CD8-positive, alpha-beta memory T cell (primary cell): ENCODE data around the gene TXNDC12. TPM values are rescaled to one million over a fixed set of nuclear protein-coding genes. Genes with fewer than 3 reads are reported as not detected.
"Not testable (repeated sequence)": the region's sequence is repeated elsewhere in the genome, so short reads cannot be mapped to it uniquely, and the experiment has no call there.

Source experiments
- CTCF ChIA-PET: fragments of 350-600 bp; sonication (Branson Sonifier 250); formaldehyde crosslinking; loops from one replicate; lab custom pipeline; 2021; ENCODE audit warnings: antibody characterized with exemption; lab: Charles Lee
- POLR2A ChIA-PET: fragments of 350-600 bp; sonication (Branson Sonifier 250); formaldehyde crosslinking; loops from one replicate; lab custom pipeline; 2021; ENCODE audit warnings: antibody characterized with exemption; lab: Charles Lee
- DNase-seq, 5 donors: peaks; one replicate each; pipeline versions ENCODE4 v3.0.0 to v3.0.0-alpha.2; 2020 to 2022; ENCODE audit warnings: mixed read lengths in 1 of 5
- H3K27ac ChIP-seq: one replicate; pipeline ENCODE4 v1.7.0; 2013; ENCODE audit warnings: low read depth, mild to moderate bottlenecking, low read length, moderate library complexity
- H3K27me3 ChIP-seq: 2 replicates; pipeline ENCODE4 v1.7.0; 2013; ENCODE audit warnings: low read length, mild to moderate bottlenecking; ENCODE audit not compliant: insufficient read depth, poor library complexity, severe bottlenecking
- H3K36me3 ChIP-seq: 2 replicates; pipeline ENCODE4 v1.7.0; 2013; ENCODE audit warnings: mild to moderate bottlenecking, low read length, moderate library complexity; ENCODE audit not compliant: insufficient read depth
- H3K4me1 ChIP-seq: 2 replicates; pipeline ENCODE4 v1.7.0; 2013; ENCODE audit warnings: mild to moderate bottlenecking, low read length, moderate library complexity; ENCODE audit not compliant: insufficient read depth
- H3K4me3 ChIP-seq: 2 replicates; pipeline ENCODE4 v1.7.0; 2013; ENCODE audit warnings: mild to moderate bottlenecking, low read length
- H3K9me3 ChIP-seq: 2 replicates; pipeline ENCODE4 v1.7.0; 2013; ENCODE audit warnings: mild to moderate bottlenecking, low read length
- H3K27ac Mint-ChIP-seq, 8 donors: one replicate each; pipeline ENCODE4 v1.8.0; 2020 to 2021; ENCODE audit warnings: mixed read lengths in 8 of 8, mild to moderate bottlenecking in 6 of 8, inconsistent platforms in 3 of 8, moderate library complexity in 3 of 8
- H3K27me3 Mint-ChIP-seq, 2 donors: one replicate each; pipeline ENCODE4 v1.8.0; 2020 to 2021; ENCODE audit warnings: mixed read lengths in 2 of 2, mild to moderate bottlenecking in 1 of 2, moderate library complexity in 1 of 2
- H3K36me3 Mint-ChIP-seq, 3 donors: one replicate each; pipeline ENCODE4 v1.8.0; 2020 to 2021; ENCODE audit warnings: mixed read lengths in 3 of 3, inconsistent platforms in 1 of 3, mild to moderate bottlenecking in 1 of 3
- H3K4me1 Mint-ChIP-seq, 3 donors: one replicate each; pipeline ENCODE4 v1.8.0; 2020 to 2021; ENCODE audit warnings: mixed read lengths in 3 of 3, inconsistent platforms in 1 of 3, mild to moderate bottlenecking in 1 of 3
- H3K4me3 Mint-ChIP-seq, 7 donors: one replicate each; pipeline ENCODE4 v1.8.0; 2020 to 2021; ENCODE audit warnings: mixed read lengths in 7 of 7, mild to moderate bottlenecking in 6 of 7, moderate library complexity in 4 of 7, inconsistent platforms in 2 of 7
- H3K9me3 Mint-ChIP-seq, 5 donors: one replicate each; pipeline ENCODE4 v1.8.0; 2020 to 2022; ENCODE audit warnings: mixed read lengths in 5 of 5, mild to moderate bottlenecking in 3 of 5, moderate library complexity in 2 of 5, inconsistent platforms in 1 of 5
- polyA plus RNA-seq: library from polyadenylated mRNA; unstranded; fragments of 300-500 nt; fragmentation: Illumina TruSeq; gene quantifications from one replicate; pipeline ENCODE4 v1.2.3, GENCODE V29; 2021
- total RNA-seq, 2 experiments: library from RNA; stranded (reverse); gene quantifications; one replicate each; pipeline ENCODE4 v1.2.3, GENCODE V29; 2021

TXNDC12 gene
- total and polyA plus RNA-seq, 3 experiments from 2014 or later = 29.9 to 86.5 (median 34.7) TPM

DNA sequence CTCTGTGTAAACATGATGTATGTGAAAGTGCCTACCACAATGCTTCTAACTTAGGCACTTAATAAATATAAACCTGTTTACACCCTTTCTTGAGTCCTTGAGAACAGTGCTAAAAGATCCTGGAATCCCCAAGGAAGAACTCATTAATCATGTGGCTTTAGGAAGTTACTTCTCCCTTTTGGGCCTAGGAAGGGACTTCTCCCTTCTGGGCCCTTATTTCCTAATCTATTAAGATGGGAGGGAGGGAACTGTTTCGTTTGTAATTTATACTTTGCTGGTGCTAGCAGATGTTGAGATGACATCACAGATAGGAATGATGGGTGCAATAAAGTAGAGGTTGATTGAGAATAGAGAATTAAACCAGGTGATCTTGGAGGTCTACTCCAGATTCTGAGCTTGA is 2.3 kb upstream of the TXNDC12 start:
- Histone ChIP-seq H3K9me3 (no peaks in the 10 kb centered on the region), H3K27ac (peak overlapping the region; percentile 87), H3K36me3 (no peaks in the 10 kb centered on the region), H3K4me3 (peak overlapping the region; percentile 97), H3K4me1 (peaks cover 34% of the 10 kb centered on the region), H3K27me3 (no peaks in the 10 kb centered on the region)
- Mint-ChIP-seq H3K4me1 (peaks cover 49 to 71% (median 71%) of the 10 kb centered on the region in 3 donors), H3K4me3 (peak overlapping the region; percentile 94 to 100 (median 98)), H3K9me3 (no peaks in the 10 kb centered on the region), H3K27me3 (no peaks in the 10 kb centered on the region), H3K27ac (peak overlapping the region; percentile 91 to 100 (median 96)), H3K36me3 (peaks cover 0 to 53% (median 3%) of the 10 kb centered on the region in 3 donors)
- POLR2A ChIA-PET = interaction anchor here (3.7 kb wide), 1 partner anchor 24 kb away, joined by 23 read pairs; the partner anchor contains the start of gene KTI12
- DNase-seq = no peak
- CTCF ChIA-PET = no interaction called here

GRCh38 chr1:52056937-52057231 is 1.9 kb upstream of the TXNDC12 start:
- peak in 1 of 5 donors; percentile 47 for DNase-seq
- no peaks in the 10 kb centered on the region for H3K27me3 Mint-ChIP-seq
- H3K27ac Mint-ChIP-seq = peak overlapping the region; percentile 91 to 100 (median 96)
- H3K9me3 ChIP-seq = no peaks in the 10 kb centered on the region
- peaks cover 34% of the 10 kb centered on the region for H3K4me1 ChIP-seq
- H3K4me1 Mint-ChIP-seq = peaks cover 51 to 75% (median 74%) of the 10 kb centered on the region in 3 donors
- H3K4me3 ChIP-seq = peak overlapping the region; percentile 97
- no peaks in the 10 kb centered on the region for H3K27me3 ChIP-seq
- H3K9me3 Mint-ChIP-seq = no peaks in the 10 kb centered on the region
- H3K36me3 Mint-ChIP-seq = peaks cover 0 to 55% (median 3%) of the 10 kb centered on the region in 3 donors
- H3K27ac ChIP-seq = peak overlapping the region; percentile 87
- CTCF ChIA-PET = interaction anchor here (1.0 kb wide), 1 partner anchor 24 kb away, joined by 3 read pairs; no protein-coding TSS in a partner anchor
- POLR2A ChIA-PET = interaction anchor here (0.6 to 3.7 kb wide), 2 partner anchors 24 to 536 kb away, joined by 3 to 23 read pairs; partner anchors contain the start of gene KTI12
- H3K36me3 ChIP-seq = no peaks in the 10 kb centered on the region
- peak overlapping the region; percentile 94 to 100 (median 98) for H3K4me3 Mint-ChIP-seq

- H3K9me3 ChIP-seq = no peaks in the 10 kb centered on the region
- Mint-ChIP-seq H3K4me3 (peak within 1 kb of the TSS; percentile 94 to 100 (median 98)), H3K36me3 (peaks cover 0 to 56% (median 3%) of the 10 kb centered on the region in 3 donors), H3K4me1 (peaks cover 51 to 79% (median 74%) of the 10 kb centered on the region in 3 donors), H3K9me3 (no peaks in the 10 kb centered on the region), H3K27ac (peak within 1 kb of the TSS; percentile 91 to 100 (median 96)), H3K27me3 (no peaks in the 10 kb centered on the region)
- peak within 1 kb of the TSS; percentile 87 for H3K27ac ChIP-seq
- H3K36me3 ChIP-seq = no peaks in the 10 kb centered on the region
- ChIA-PET CTCF (interaction anchor here (1.0 kb wide), 1 partner anchor 24 kb away, joined by 3 read pairs; no protein-coding TSS in a partner anchor), POLR2A (interaction anchor here (0.6 to 3.7 kb wide), 2 partner anchors 23 to 536 kb away, joined by 3 to 23 read pairs; partner anchors contain the start of gene KTI12)
- peak within 1 kb of the TSS; percentile 97 for H3K4me3 ChIP-seq
- H3K4me1 ChIP-seq = peaks cover 34% of the 10 kb centered on the region
- H3K27me3 ChIP-seq = no peaks in the 10 kb centered on the region
- peak; percentile 87 to 94 (median 90) for DNase-seq
Observed at GRCh38 chr1:52056163-52056936, 1.4 kb upstream of the TXNDC12 start, which contains the start of gene BTF3L4. Gene BTF3L4 (plus strand): TSS chr1:52056295. CDS start chr1:52059848, 3,553 bp downstream.

DNA sequence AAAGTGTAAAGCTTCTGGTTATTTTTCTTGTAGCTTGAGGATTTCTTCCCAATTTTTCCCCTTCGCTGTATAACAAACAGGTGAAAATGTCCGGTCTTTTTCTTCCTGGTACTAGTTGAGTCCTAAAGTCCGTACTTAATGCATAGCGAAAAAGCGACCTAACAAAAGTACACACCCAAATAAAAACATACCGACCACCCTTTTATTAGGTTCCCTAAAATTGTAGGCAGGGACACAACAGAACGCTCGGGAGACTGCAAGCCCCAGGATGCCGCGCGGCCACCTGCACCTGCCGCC is 823 bp upstream of the TXNDC12 start:
- H3K9me3 ChIP-seq = no peaks in the 10 kb centered on the region
- H3K27ac Mint-ChIP-seq = peak overlapping the region; percentile 89 to 100 (median 95)
- H3K27me3 Mint-ChIP-seq = no peaks in the 10 kb centered on the region
- H3K27me3 ChIP-seq = no peaks in the 10 kb centered on the region
- H3K36me3 Mint-ChIP-seq = peaks cover 0 to 56% (median 4%) of the 10 kb centered on the region in 3 donors
- ChIA-PET POLR2A (interaction anchor here (3.7 kb wide), 1 partner anchor 22 kb away, joined by 23 read pairs; the partner anchor contains the start of gene KTI12), CTCF (interaction anchor here (0.6 kb wide), 1 partner anchor 215 kb away, joined by 3 read pairs; no protein-coding TSS in a partner anchor)
- no peak for DNase-seq
- peaks cover 54 to 76% (median 72%) of the 10 kb centered on the region in 3 donors for H3K4me1 Mint-ChIP-seq
- H3K4me3 ChIP-seq = peak overlapping the region; percentile 97
- H3K4me1 ChIP-seq = peaks cover 34% of the 10 kb centered on the region
- no peaks in the 10 kb centered on the region for H3K9me3 Mint-ChIP-seq
- peak overlapping the region; percentile 87 for H3K27ac ChIP-seq
- H3K4me3 Mint-ChIP-seq = peak overlapping the region; percentile 94 to 100 (median 98)
- no peaks in the 10 kb centered on the region for H3K36me3 ChIP-seq

GRCh38 chr1:52054496-52055065 is 410 bp downstream of the TXNDC12 start:
- Mint-ChIP-seq H3K4me1 (peaks cover 57 to 72% (median 60%) of the 10 kb centered on the region in 3 donors), H3K9me3 (no peaks in the 10 kb centered on the region), H3K4me3 (peak overlapping the region; percentile 94 to 100 (median 98)), H3K36me3 (peaks cover 0 to 48% (median 1%) of the 10 kb centered on the region in 3 donors), H3K27me3 (no peaks in the 10 kb centered on the region), H3K27ac (peak overlapping the region; percentile 89 to 100 (median 95))
- DNase-seq = no peak
- Histone ChIP-seq H3K27me3 (no peaks in the 10 kb centered on the region), H3K27ac (peak overlapping the region; percentile 87), H3K4me3 (peak overlapping the region; percentile 97), H3K36me3 (no peaks in the 10 kb centered on the region), H3K9me3 (no peaks in the 10 kb centered on the region), H3K4me1 (peaks cover 34% of the 10 kb centered on the region)
- CTCF ChIA-PET = interaction anchor here (0.8 kb wide), 1 partner anchor 21 kb away, joined by 3 read pairs; the partner anchor contains the start of gene KTI12
- POLR2A ChIA-PET = interaction anchor here (1.0 to 3.7 kb wide), 2 partner anchors 21 to 498 kb away, joined by 4 to 23 read pairs; partner anchors contain the start of genes KTI12 and TUT4

- Histone ChIP-seq H3K9me3 (no peaks in the 10 kb centered on the region), H3K4me1 (peaks cover 28% of the 10 kb centered on the region), H3K4me3 (peak overlapping the region; percentile 97), H3K27me3 (no peaks in the 10 kb centered on the region), H3K27ac (no peak overlapping the region), H3K36me3 (no peaks in the 10 kb centered on the region)
- ChIA-PET CTCF (no interaction called here), POLR2A (no interaction called here)
- Mint-ChIP-seq H3K4me3 (peak overlapping the region; percentile 94 to 100 (median 98)), H3K4me1 (peaks cover 53 to 65% (median 53%) of the 10 kb centered on the region in 3 donors), H3K27ac (peak overlapping the region in 7 of 8 donors; percentile 89 to 98 (median 95)), H3K36me3 (peaks cover 0 to 45% (median 1%) of the 10 kb centered on the region in 3 donors), H3K9me3 (no peaks in the 10 kb centered on the region), H3K27me3 (no peaks in the 10 kb centered on the region)
- no peak for DNase-seq
Observed at GRCh38 chr1:52053862-52054261, 1.1 kb downstream of the TXNDC12 start.

- H3K9me3 ChIP-seq, POLR2A ChIA-PET, DNase-seq, H3K36me3 ChIP-seq, H3K27me3 Mint-ChIP-seq, H3K4me3 ChIP-seq, H3K27ac ChIP-seq, H3K9me3 Mint-ChIP-seq, H3K4me1 ChIP-seq, H3K4me3 Mint-ChIP-seq, CTCF ChIA-PET, H3K27me3 ChIP-seq: not testable (repeated sequence)
- H3K27ac Mint-ChIP-seq = peak overlapping the region in 1 of 8 donors; percentile 41
- peaks cover 38 to 54% (median 39%) of the 10 kb centered on the region in 3 donors for H3K4me1 Mint-ChIP-seq
- H3K36me3 Mint-ChIP-seq = peaks cover 0 to 40% (median 11%) of the 10 kb centered on the region in 3 donors
Observed at GRCh38 chr1:52049337-52049736, 5.7 kb downstream of the TXNDC12 start.
